Stimulated activated CD8-positive, alpha-beta memory T cell treated with anti-CD3 and anti-CD28 coated beads, Interleukin-12 subunit alpha, Interleukin-12 subunit beta, amount 100 ng/mL, for 24 hours (primary cell): ENCODE measurements around the gene SAA2.

Source experiments
- DNase-seq: peaks from one replicate; pipeline ENCODE4 v3.0.0-alpha.2; 2020; ENCODE audit errors: extremely low read depth

SAA2 gene

DNA sequence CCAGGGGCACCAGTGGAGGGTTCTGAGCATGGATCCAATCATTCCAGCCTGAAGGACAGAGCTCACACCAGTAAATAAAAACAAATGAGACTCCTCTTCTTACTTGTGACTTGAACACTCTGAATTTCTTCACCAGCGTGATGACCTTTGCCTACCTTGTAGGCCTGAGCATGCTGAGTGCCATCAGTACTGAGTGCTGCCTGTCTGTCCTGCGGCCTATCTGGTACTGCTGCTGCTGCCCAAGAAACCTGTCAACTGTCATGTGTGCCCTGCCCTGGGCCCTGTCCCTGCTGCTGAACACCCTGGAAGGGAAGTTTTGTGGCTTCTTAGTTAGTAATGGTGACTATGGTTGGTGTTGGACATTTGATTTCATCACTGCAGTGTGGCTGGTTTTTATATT lies 51.9 kb downstream of the SAA2 start:
- DNase-seq, result no peak
